GM23248 (cell line): ENCODE measurements around the gene ATP2B2. TPM values are rescaled to one million over a fixed set of nuclear protein-coding genes. Genes with fewer than 3 reads are reported as not detected.

Experiments used
- DNase-seq: peaks from one replicate; pipeline ENCODE4 v3.0.0-alpha.2; 2015
- H2AFZ ChIP-seq: fragments of 200-600 bp; sonication (generic); 2 replicates; pipeline ENCODE4 v1.6.1; 2016; ENCODE audit warnings: antibody characterized with exemption
- H3F3A ChIP-seq: fragments of 200-600 bp; sonication (generic); 2 replicates; pipeline ENCODE4 v1.6.1; 2016; ENCODE audit warnings: mild to moderate bottlenecking, antibody characterized with exemption, mixed run types; ENCODE audit not compliant: insufficient read depth
- H3K27ac ChIP-seq: fragments of 200-600 bp; sonication (generic); 2 replicates; pipeline ENCODE4 v1.5.1; 2016; ENCODE audit warnings: mild to moderate bottlenecking
- H3K27me3 ChIP-seq: fragments of 200-600 bp; sonication (generic); replicated peaks from 2 replicates; pipeline ENCODE4 v1.6.1; 2016; ENCODE audit warnings: mild to moderate bottlenecking; ENCODE audit not compliant: insufficient read depth
- H3K36me3 ChIP-seq: fragments of 200-600 bp; sonication (generic); 2 replicates; pipeline ENCODE4 v1.6.1; 2016; ENCODE audit warnings: low read depth, mild to moderate bottlenecking
- H3K4me1 ChIP-seq: fragments of 200-600 bp; sonication (generic); 2 replicates; pipeline ENCODE4 v1.6.1; 2016; ENCODE audit warnings: mild to moderate bottlenecking; ENCODE audit not compliant: insufficient read depth
- H3K4me2 ChIP-seq: fragments of 200-600 bp; sonication (generic); one replicate; pipeline ENCODE4 v1.6.1; 2016; ENCODE audit warnings: mild to moderate bottlenecking; ENCODE audit not compliant: unreplicated experiment
- H3K4me3 ChIP-seq: fragments of 200-600 bp; sonication (generic); 2 replicates; pipeline ENCODE4 v1.5.1; 2016; ENCODE audit warnings: mild to moderate bottlenecking
- H3K79me2 ChIP-seq: fragments of 200-600 bp; sonication (generic); 2 replicates; pipeline ENCODE4 v1.6.1; 2016; ENCODE audit warnings: mild to moderate bottlenecking; ENCODE audit not compliant: insufficient read depth
- H3K9ac ChIP-seq: fragments of 200-600 bp; sonication (generic); 2 replicates; pipeline ENCODE4 v1.6.1; 2016; ENCODE audit warnings: mild to moderate bottlenecking
- H3K9me2 ChIP-seq: fragments of 200-600 bp; sonication (generic); 2 replicates; pipeline ENCODE4 v1.6.1; 2016; ENCODE audit warnings: mixed run types, mild to moderate bottlenecking, moderate library complexity; ENCODE audit not compliant: insufficient read depth
- H3K9me3 ChIP-seq: fragments of 200-600 bp; sonication (generic); one replicate; pipeline ENCODE4 v1.6.1; 2017; ENCODE audit warnings: low read depth
- H4K20me1 ChIP-seq: fragments of 200-600 bp; sonication (generic); 2 replicates; pipeline ENCODE4 v1.6.0; 2016; ENCODE audit not compliant: insufficient read depth
- EZH2 ChIP-seq: fragments of 200-600 bp; sonication (generic); IDR thresholded peaks from 2 replicates; pipeline ENCODE4 v1.6.1; 2018; ENCODE audit warnings: antibody characterized with exemption, mild to moderate bottlenecking; ENCODE audit not compliant: insufficient read depth, poor library complexity, severe bottlenecking
- EZH2phosphoT487 ChIP-seq: fragments of 200-600 bp; sonication (generic); IDR thresholded peaks from 2 replicates; pipeline ENCODE4 v1.6.1; 2018; ENCODE audit warnings: antibody characterized with exemption, moderate library complexity, mild to moderate bottlenecking, low read depth; ENCODE audit not compliant: insufficient read depth
- WGBS, 2 experiments: methylation state at CpG; one replicate each; pipeline ENCODE4 v1.1.6; 2015 to 2017; ENCODE audit warnings: low lambda C conversion rate in 2 of 2, low coverage in 1 of 2; ENCODE audit errors: missing lambda C conversion rate in 2 of 2; 5-methylcytosine and 5-hydroxymethylcytosine counted together
- in situ Hi-C: fragments of 300-500 bp; cut with MboI; formaldehyde crosslinking; loops from 2 replicates; pipeline ENCODE4 v1.15.0; 2020
- polyA plus RNA-seq: library from polyadenylated mRNA; unstranded; fragments of >200 nt; fragmentation: Nextera tagmentation; extraction: Ambion mirVana; gene quantifications from 2 replicates; pipeline ENCODE4 v1.2.1, GENCODE V29; 2016
- total RNA-seq: library from RNA; depleted of rRNA; stranded (reverse); fragments of >200 nt; shearing (Covaris generic); gene quantifications from 2 replicates; pipeline ENCODE4 v1.2.3, GENCODE V29; 2014

Gene ATP2B2
- total and polyA plus RNA-seq, 2 experiments from 2014 or later = not detected

DNA sequence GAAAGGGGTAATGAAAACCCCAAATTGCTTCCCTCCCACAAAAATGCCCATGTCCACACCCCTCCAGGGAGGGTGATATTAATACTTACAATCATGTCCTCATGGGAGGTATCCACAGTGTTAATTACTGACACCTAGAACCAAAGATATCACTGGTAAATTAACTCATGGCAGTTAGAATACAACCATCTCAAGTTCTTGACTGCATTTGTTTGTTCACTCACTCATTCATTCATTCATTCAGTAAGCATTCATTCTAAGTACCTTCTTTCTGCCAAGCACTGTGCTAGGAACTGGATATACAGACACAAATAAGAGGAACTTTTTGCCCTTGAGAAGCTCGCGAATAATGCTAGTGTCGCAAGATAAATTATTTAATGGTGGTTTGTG, 187.4 kb downstream of the ATP2B2 start:
- in situ Hi-C loops = no loop called here
- peaks cover 46% of the 10 kb centered on the region for H3K36me3 ChIP-seq

DNA sequence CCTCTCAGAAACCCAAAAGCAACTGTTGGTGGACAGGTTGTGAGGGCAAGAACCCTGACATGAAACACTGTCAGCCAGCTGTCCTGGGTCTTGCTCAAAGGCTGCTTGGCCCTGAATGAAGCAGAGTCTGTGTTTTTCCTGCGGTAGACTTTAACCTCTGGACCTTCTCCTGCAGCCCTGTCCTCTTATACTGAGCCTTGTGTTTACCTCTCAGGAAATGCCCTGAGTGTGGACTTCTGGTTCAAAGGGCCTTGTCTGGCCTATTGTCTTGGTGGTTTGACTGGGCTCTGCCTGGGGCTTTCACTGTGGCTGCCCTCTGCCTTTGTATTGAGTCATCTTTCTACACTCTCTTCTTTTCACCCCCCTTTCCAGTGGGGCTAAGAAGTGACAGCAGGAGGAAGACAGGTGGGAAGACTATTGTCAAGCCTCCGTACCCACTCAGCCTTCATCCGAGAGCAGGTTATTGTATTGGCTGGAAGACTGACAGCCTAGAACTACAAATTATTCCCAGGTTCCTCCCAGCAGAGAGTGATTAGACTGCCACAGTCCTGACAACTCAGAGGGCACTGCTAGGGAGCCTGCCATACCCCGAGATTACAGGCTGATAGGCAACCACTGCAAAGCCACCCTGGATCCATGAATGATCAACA, 187.9 kb downstream of the ATP2B2 start:
- Histone ChIP-seq H3K4me2 (no peak overlapping the region), H3K9me2 (no peaks in the 10 kb centered on the region), H3K27me3 (no peaks in the 10 kb centered on the region), H3K4me1 (peaks cover 16% of the 10 kb centered on the region), H3K9me3 (no peaks in the 10 kb centered on the region), H3K9ac (no peak overlapping the region), H3K4me3 (no peak overlapping the region), H3K79me2 (peaks cover 82% of the 10 kb centered on the region), H3F3A (peaks cover 31% of the 10 kb centered on the region), H2AFZ (no peak overlapping the region), H3K27ac (no peak overlapping the region), H4K20me1 (peaks cover 8% of the 10 kb centered on the region; the same call in 1 of the 2 replicates), H3K36me3 (peaks cover 51% of the 10 kb centered on the region)
- 83 to 88% methylated on average over 4 of the region's 4 CpGs for WGBS, 2 experiments
- TF ChIP-seq EZH2phosphoT487 = no peak
- no peak for TF ChIP-seq EZH2
- in situ Hi-C loops = no loop called here
- no peak for DNase-seq

More for the DNA sequence above, 187.4 kb downstream of the ATP2B2 start:
- DNase-seq = no peak
- Histone ChIP-seq H3K27ac (no peak overlapping the region), H3K9me2 (no peaks in the 10 kb centered on the region), H4K20me1 (peaks cover 8% of the 10 kb centered on the region; the same call in 1 of the 2 replicates), H3K79me2 (peaks cover 77% of the 10 kb centered on the region), H3K4me1 (peaks cover 16% of the 10 kb centered on the region), H2AFZ (no peak overlapping the region), H3K9ac (no peak overlapping the region), H3F3A (peaks cover 25% of the 10 kb centered on the region), H3K9me3 (no peaks in the 10 kb centered on the region), H3K4me3 (no peak overlapping the region), H3K27me3 (no peaks in the 10 kb centered on the region), H3K4me2 (no peak overlapping the region)
- 98 to 99% methylated on average over 3 of the region's 3 CpGs for WGBS, 2 experiments
- TF ChIP-seq EZH2 = no peak
- TF ChIP-seq EZH2phosphoT487 = no peak

DNA sequence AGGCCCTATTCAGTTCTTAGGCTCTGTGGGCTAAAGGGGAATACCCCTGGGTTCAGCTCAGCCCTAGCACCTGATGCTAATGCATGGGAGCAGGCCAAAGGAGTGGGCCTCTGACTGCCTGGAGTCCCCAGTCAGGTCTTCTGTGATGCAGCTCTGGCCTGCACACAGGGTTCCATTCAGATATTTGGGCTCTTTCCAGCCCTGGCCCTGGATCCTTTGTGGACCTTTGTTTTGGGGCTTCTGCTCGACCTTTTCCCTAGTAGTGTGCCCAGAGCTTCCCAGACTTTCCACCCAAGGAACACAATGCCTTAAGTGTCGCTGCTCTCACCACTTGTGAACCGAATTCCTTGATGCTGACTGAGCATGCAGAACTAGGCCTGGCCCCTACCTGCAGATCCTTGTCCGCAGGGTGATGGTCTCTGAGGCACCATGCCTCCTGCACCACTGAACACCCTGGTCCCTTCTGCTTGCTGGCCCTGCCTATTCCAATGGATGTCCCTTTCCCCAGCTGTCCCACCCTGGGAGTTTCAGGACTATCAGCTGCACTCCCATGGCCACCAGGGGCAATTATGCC, 189.5 kb downstream of the ATP2B2 start:
- H3K9me2 ChIP-seq = no peaks in the 10 kb centered on the region
- peaks cover 22% of the 10 kb centered on the region for H3K4me1 ChIP-seq
- H3K9me3 ChIP-seq = no peaks in the 10 kb centered on the region
- H3F3A ChIP-seq = peaks cover 40% of the 10 kb centered on the region
- DNase-seq = no peak
- H3K36me3 ChIP-seq = peaks cover 66% of the 10 kb centered on the region
- no peak overlapping the region for H3K4me2 ChIP-seq
- no peak overlapping the region for H3K27ac ChIP-seq
- H3K4me3 ChIP-seq = no peak overlapping the region
- in situ Hi-C loops = no loop called here
- TF ChIP-seq EZH2phosphoT487 (no peak), EZH2 (no peak)
- peaks cover 94% of the 10 kb centered on the region for H3K79me2 ChIP-seq
- no peak overlapping the region for H3K9ac ChIP-seq
- H2AFZ ChIP-seq = no peak overlapping the region
- H3K27me3 ChIP-seq = no peaks in the 10 kb centered on the region
- peaks cover 8% of the 10 kb centered on the region; the same call in 1 of the 2 replicates for H4K20me1 ChIP-seq
- WGBS, 2 experiments = 80 to 84% methylated on average over 4 of the region's 4 CpGs

DNA sequence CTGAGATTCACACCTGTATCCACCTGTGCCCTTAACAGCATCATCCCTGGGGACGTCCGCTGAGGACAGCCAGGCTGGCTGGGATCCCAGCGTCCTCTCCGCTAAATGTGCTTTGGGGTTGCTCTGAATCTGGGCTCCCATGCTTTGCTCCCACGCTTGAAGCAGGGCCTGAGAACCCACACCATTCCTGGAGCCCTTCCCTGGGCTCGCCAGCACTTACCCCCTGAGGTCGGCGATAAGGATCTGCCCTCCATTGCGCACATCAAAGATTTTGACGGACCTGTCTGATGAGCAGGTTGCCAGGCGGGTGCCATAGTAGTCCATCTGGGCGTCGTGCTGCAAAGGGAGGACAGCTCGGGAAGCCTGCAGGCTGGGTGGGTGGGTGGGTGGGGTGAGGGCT, 190.3 kb downstream of the ATP2B2 start:
- H3K9me2 ChIP-seq = no peaks in the 10 kb centered on the region
- no peak overlapping the region for H3K9ac ChIP-seq
- no peak overlapping the region for H3K4me3 ChIP-seq
- no peak for DNase-seq
- no peak overlapping the region for H2AFZ ChIP-seq
- H3K36me3 ChIP-seq = peaks cover 70% of the 10 kb centered on the region
- 94% methylated on average over 14 of the region's 14 CpGs for WGBS, 2 experiments
- TF ChIP-seq EZH2phosphoT487 (no peak), EZH2 (no peak)
- H3K9me3 ChIP-seq = no peaks in the 10 kb centered on the region
- H3K4me1 ChIP-seq = peaks cover 30% of the 10 kb centered on the region
- no peaks in the 10 kb centered on the region for H3K27me3 ChIP-seq
- H3K79me2 ChIP-seq = peaks cover 90% of the 10 kb centered on the region
- peaks cover 47% of the 10 kb centered on the region for H3F3A ChIP-seq
- no peak overlapping the region for H3K4me2 ChIP-seq
- peaks cover 8% of the 10 kb centered on the region; the same call in 1 of the 2 replicates for H4K20me1 ChIP-seq
- in situ Hi-C loops = no loop called here
- no peak overlapping the region for H3K27ac ChIP-seq
